Stimulated activated CD8-positive, alpha-beta memory T cell treated with anti-CD3 and anti-CD28 coated beads, Interleukin-7, amount 100 ng/mL, for 4 hours (primary cell): ENCODE data around the gene CNTN4.

Experiments used
- DNase-seq, 2 donors: peaks; one replicate each; pipeline ENCODE4 v3.0.0-alpha.2; 2020; ENCODE audit warnings: low read depth in 2 of 2

CNTN4 gene

DNA sequence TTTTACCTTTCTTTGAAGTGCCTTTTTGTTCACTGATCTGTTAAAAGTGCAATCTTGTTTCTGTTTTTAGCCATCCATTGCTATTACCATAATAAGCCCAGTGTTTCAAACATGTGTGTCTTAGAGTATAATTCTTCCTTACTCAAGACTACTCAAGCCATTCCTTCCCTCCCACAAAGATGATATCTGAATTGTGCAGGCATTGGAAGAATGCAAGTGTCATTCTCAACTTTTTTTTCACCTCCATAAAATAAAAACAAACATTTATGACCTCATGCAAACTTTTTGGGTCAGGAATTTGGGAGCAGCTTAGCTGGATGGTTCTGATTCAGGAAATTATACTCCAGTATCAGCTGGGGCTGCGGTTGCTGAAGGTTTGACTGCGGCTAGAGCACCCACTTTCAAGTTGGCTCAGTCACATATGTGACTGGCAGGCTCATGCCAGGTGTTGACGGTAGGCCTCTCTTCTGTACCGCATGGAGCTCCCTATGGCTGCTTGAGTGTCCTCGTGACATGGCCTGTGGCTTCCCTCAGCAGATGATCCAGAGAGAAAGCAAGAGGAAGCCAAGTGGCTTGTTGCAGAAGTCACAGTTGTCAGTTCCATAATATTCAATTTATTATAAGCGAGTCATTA, 490.8 kb downstream of the CNTN4 start:
- no peak for DNase-seq

GRCh38 chr3:2595486-2595885, 496.8 kb downstream of the CNTN4 start:
- no peak for DNase-seq

GRCh38 chr3:2597615-2598014, 498.9 kb downstream of the CNTN4 start:
- DNase-seq = no peak

GRCh38 chr3:2599471-2599870, 500.8 kb downstream of the CNTN4 start:
- DNase-seq = no peak

- no peak for DNase-seq
Observed at GRCh38 chr3:2603692-2604289, 505.1 kb downstream of the CNTN4 start.

DNA sequence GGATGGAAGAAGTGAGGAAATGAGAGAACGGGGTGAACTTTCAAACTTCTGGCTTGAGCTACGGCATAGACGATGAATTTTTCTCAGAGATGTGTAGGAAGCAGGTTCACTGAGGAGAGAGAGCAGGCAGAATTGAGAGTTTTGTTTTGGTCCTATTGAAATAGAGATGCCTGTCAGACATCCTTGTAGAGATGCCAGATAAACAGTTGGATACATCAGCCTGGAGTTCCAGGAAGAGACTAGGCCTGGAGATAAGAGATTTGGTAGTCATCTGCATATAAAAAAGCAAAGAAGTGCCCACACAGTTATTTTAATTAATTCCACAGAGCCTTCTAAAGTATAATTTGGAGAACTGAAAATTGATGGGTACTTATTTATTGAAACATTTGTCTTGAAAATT, 515.9 kb downstream of the CNTN4 start:
- DNase-seq = no peak

DNA sequence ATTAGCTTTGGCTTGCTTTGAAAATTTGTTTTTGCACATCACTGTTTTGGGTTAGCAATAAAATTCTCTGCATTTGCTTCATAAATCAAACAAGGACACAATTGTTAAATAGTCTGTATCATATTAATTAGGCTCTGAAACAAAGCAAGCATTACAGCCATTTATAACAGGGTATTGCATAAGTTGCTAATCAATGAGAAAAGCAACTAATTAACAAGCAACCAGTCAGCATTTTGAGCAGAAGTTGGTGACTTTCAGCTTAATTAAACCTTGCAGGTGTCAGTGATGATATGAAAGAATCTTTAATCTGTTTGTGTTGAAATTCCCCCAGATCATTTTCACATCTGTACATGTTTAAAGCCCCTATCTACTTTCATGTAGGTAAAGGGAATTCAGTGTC, 516.4 kb downstream of the CNTN4 start:
- no peak for DNase-seq

DNA sequence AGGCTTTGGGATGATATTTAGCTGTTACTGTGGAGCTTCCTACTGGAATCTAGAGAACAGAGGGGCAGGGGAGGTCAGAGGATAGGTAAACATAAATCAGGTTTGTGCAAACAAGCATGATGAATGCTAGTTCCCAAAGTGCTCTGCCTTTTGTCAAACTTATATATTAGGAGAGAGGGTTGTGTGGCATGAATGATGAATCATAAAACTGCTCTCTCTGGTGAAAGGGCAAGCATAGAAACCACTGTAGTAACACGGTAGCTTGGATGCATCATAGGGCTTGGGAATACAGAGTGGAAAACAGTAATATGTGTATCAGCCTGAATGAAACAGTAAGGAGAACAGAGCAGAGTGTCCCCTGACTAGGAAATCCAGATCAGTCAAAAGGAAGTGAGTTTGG, 524.8 kb downstream of the CNTN4 start:
- DNase-seq = no peak

GRCh38 chr3:2628117-2628516, 529.5 kb downstream of the CNTN4 start:
- no peak for DNase-seq

DNA sequence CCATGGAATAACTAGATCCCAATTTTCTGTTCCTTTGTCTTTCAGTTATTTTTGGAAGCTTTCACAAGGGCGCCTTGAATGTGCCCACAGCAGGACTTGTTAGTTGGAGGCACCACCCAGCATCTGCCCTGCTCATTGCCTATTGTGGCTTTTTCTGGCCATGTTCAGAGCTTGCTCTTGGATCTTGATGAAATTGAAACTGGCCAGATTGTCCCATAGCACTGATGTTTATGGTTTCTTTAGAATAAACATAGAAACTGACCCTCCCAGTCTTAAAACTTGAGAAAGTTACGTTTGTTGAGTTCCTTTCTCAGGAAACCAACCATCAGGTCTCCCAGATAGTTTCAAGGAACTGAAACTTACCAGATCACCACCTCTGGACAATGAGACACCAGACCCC, 536.8 kb downstream of the CNTN4 start:
- DNase-seq = no peak

DNA sequence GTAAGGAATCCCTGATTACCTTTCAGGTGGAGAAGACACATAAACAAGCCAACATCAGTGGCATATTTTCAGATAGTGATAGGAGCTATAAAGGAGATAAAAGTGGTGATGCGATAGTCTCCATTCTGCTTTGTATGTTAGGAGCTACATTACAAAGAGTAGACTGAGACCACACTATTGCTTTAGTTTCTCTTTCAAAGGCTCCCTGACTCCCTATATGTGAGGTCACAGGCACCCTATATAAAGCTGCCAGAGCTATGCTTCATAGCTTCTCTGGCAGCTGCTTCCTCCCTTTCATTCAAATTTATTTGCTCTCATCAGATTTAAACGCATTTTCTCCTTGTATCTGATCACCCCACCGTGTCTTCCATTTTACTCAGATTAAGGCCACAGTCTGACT, 544.9 kb downstream of the CNTN4 start:
- no peak for DNase-seq

DNA sequence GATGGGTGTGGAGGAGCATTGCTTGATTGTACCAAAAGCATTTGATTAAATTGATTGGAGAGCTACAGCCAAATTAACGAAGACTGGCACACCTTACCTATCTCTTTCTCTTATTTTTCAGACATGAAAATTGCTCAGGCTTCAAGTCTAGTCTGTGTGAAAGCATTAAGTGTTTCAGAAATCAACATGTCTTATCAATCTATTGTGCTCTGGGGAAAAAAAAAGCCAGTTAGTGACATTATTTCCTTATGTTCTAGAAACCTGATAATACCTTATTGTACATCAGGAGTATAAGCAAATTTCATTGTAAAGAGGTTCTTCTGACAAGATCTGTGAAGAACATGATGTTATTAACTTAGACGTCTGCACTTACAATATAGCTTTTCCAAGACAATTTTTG, 546.3 kb downstream of the CNTN4 start:
- DNase-seq = no peak

GRCh38 chr3:2650746-2651145, 552.1 kb downstream of the CNTN4 start:
- no peak for DNase-seq

GRCh38 chr3:2652386-2652785, 553.7 kb downstream of the CNTN4 start:
- no peak for DNase-seq

GRCh38 chr3:2653706-2654105, 555.0 kb downstream of the CNTN4 start:
- DNase-seq = no peak

GRCh38 chr3:2655229-2655701, 556.6 kb downstream of the CNTN4 start:
- DNase-seq = no peak

DNA sequence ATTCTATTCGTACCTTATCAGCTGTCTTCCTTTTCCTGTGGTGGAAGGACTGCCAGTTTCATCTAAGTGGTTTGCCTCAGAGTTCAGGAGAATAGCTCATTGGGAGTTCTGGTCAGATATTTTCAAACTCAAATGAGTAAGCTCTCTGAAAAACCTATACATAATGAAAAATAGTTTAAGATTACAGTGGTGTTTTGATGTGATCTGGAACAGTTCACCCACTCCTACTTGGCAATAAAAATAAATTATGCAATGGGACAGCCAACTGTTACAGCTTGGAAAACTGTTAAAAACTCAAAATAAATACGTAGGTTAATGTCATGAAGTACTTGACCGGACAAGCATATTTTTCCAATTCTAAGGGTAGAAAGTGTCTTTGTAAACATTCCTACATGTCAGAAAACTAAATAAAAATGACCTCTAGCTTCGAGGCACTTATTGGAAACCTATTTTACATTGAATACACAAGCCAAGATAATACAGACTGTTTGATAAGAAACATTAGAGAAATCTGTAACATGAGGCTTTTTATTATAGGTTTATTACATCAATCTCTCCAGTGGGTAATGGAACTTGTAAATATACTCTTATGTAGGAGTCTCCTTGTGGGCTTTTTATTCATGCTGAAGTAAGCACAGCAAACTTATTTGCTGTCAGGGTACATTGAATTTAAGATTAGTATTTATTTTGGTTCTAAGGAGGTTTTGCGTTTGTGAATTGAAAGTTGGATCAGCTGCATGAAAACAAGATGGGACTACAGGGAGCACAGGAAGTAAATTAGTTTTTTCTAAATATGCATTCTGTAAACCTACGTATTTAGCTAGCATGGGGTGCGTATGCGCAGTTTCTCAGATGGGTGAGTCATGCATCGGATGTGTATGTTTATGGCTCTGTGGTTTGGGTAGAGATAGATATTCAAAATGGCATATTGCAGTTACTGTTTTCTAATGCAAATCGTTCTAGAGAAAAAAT, 558.4 kb downstream of the CNTN4 start:
- DNase-seq = no peak

DNA sequence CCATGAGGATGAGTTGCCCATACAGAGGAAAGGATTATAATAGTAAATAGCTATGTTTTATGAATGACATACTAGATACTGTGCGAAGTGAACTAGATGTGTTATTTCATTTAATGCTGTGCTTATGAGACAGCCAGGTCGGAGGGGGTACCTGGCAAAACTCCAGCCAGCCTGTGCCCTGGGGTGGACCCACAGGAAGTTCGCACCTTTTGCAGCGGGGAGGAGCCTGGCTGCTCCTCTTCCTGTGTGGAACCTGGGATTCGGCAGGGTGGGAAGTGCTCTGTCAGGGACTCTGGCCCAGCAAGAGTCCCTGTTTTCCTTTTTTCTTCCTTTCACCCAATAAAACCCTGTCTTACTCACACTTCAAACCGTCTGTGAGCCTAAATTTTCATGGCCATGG, 559.3 kb downstream of the CNTN4 start:
- no peak for DNase-seq

GRCh38 chr3:2659896-2660295, 561.2 kb downstream of the CNTN4 start:
- DNase-seq = no peak

GRCh38 chr3:2661078-2661477, 562.4 kb downstream of the CNTN4 start:
- DNase-seq = no peak

- no peak for DNase-seq
Observed at GRCh38 chr3:2677501-2677900, 578.8 kb downstream of the CNTN4 start.

GRCh38 chr3:2680236-2680635, 581.6 kb downstream of the CNTN4 start:
- no peak for DNase-seq

DNA sequence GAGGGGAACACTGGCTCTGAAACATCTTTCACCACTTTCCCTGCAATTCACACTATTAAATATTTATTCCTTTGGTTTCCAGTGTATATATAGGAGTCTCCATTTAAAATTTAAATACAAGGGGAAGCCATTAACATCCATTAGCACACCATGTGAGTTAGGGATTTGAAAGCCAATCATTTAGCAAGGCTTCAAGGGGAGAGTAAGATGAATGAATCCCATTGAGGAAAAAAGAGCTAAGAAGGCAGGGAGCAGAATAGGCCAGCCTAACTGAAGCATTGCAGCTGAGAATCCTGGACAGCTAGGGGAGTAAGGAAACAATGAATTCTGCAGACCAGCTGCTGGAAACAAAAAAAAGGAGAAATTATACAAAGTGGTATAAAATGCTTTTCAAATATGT, 585.4 kb downstream of the CNTN4 start:
- DNase-seq = no peak
